HepG2 (cell line): ENCODE measurements around the gene LRRN4CL. TPM values are rescaled to one million over a fixed set of nuclear protein-coding genes. Genes with fewer than 3 reads are reported as not detected.

Experiments used
- ARID2 ChIP-seq: sonication (generic); formaldehyde crosslinking; IDR thresholded peaks from 2 replicates; pipeline ENCODE4 v1.8.1; 2022; ENCODE audit warnings: mild to moderate bottlenecking, missing genetic modification reagents, borderline replicate concordance
- FOSL1 ChIP-seq: sonication (generic); formaldehyde crosslinking; IDR thresholded peaks from 2 replicates; pipeline ENCODE4 v1.9.0; 2021; ENCODE audit warnings: missing genetic modification reagents, borderline replicate concordance
- FUBP1 ChIP-seq: sonication (generic); formaldehyde crosslinking; IDR thresholded peaks from 2 replicates; pipeline ENCODE4 v1.5.1; 2020; ENCODE audit warnings: missing genetic modification reagents, mild to moderate bottlenecking, borderline replicate concordance
- GTF3A ChIP-seq: sonication (generic); formaldehyde crosslinking; conservative IDR thresholded peaks from 2 replicates; pipeline ENCODE4 v1.4.0; 2020; ENCODE audit warnings: mild to moderate bottlenecking, missing genetic modification reagents
- MEIS1 ChIP-seq: sonication (generic); formaldehyde crosslinking; IDR thresholded peaks from 2 replicates; pipeline ENCODE4 v1.9.0; 2021; ENCODE audit warnings: mild to moderate bottlenecking, missing genetic modification reagents, moderate library complexity, borderline replicate concordance
- ZC3H13 ChIP-seq: sonication (generic); formaldehyde crosslinking; IDR thresholded peaks from 2 replicates; pipeline ENCODE4 v1.8.1; 2023; ENCODE audit warnings: mild to moderate bottlenecking, missing genetic modification reagents, moderate library complexity
- ZHX2 ChIP-seq, 2 experiments: sonication (generic) in 1 of 2; formaldehyde crosslinking in 1 of 2; IDR thresholded peaks; 2 replicates each; pipeline versions ENCODE4 v1.6.1 to v1.9.0; 2014 to 2022; ENCODE audit warnings: antibody characterized with exemption in 1 of 2, borderline replicate concordance in 1 of 2, inconsistent platforms in 1 of 2, low read depth in 1 of 2, missing genetic modification reagents in 1 of 2
- ZNF224 ChIP-seq: sonication (generic); formaldehyde crosslinking; IDR thresholded peaks from 2 replicates; pipeline ENCODE4 v1.5.0; 2020; ENCODE audit warnings: mild to moderate bottlenecking, missing genetic modification reagents
- ZNF235 ChIP-seq: sonication (generic); formaldehyde crosslinking; IDR thresholded peaks from 2 replicates; pipeline ENCODE4 v1.8.1; 2023; ENCODE audit warnings: mild to moderate bottlenecking, missing genetic modification reagents, borderline replicate concordance
- ZNF362 ChIP-seq: sonication (generic); formaldehyde crosslinking; IDR thresholded peaks from 2 replicates; pipeline ENCODE4 v1.4.0; 2020; ENCODE audit warnings: missing genetic modification reagents, mild to moderate bottlenecking, borderline replicate concordance
- ZNF501 ChIP-seq: sonication (generic); formaldehyde crosslinking; IDR thresholded peaks from 2 replicates; pipeline ENCODE4 v1.5.1; 2020; ENCODE audit warnings: mild to moderate bottlenecking, moderate library complexity, missing genetic modification reagents
- ZNF629 ChIP-seq: sonication (generic); formaldehyde crosslinking; conservative IDR thresholded peaks from 2 replicates; pipeline ENCODE4 v1.5.0; 2020; ENCODE audit warnings: missing genetic modification reagents
- ZNF7 ChIP-seq: IDR thresholded peaks from 2 replicates; pipeline ENCODE4 v1.6.1; 2016; ENCODE audit warnings: missing biosample characterization, missing genetic modification reagents
- ZSCAN9 ChIP-seq: IDR thresholded peaks from 2 replicates; pipeline ENCODE4 v1.6.1; 2016; ENCODE audit warnings: borderline replicate concordance
- ZXDC ChIP-seq: sonication (generic); formaldehyde crosslinking; IDR thresholded peaks from 2 replicates; pipeline ENCODE4 v1.5.0; 2020; ENCODE audit warnings: mild to moderate bottlenecking, missing genetic modification reagents
- polyA plus RNA-seq, 8 experiments: library from polyadenylated mRNA; depleted of rRNA in 3 of 8; stranded (reverse) in 7 of 8; unstranded in 1 of 8; fragments of >200 nt; fragmentation: Illumina TruSeq in 4 of 8; extraction: Trizol in 4 of 8; gene quantifications; 2 replicates each; pipeline versions ENCODE4 v1.2.1 to v1.2.3, GENCODE V29; 2011 to 2016; ENCODE audit warnings: low read depth in 4 of 8, missing spikeins in 1 of 8, mixed read lengths in 1 of 8; ENCODE audit not compliant: insufficient read depth in 1 of 8
- total RNA-seq, 5 experiments: library from RNA; depleted of rRNA; stranded (reverse); fragments of >200 nt; fragmentation: Illumina TruSeq; extraction: Trizol; gene quantifications; 2 replicates each; pipeline ENCODE4 v1.2.3, GENCODE V29; 2016; ENCODE audit warnings: low read depth in 1 of 5

Gene LRRN4CL
- total and polyA plus RNA-seq, 2 of the 13 experiments (the other 11 are each of a cell fraction or from before 2014, with no cell fraction given), result 0.11 TPM; not detected in 1

- TF ChIP-seq ZHX2 (IDR thresholded peaks at IDR 0.05; ENCODE audit: low read depth) (no peak), ZHX2 (CRISPR knock-in tag; IDR thresholded peaks at IDR 0.05; ENCODE audit: borderline replicate concordance) (no peak), ZNF362 (CRISPR knock-in tag) (no peak; the same call in 1 of the 2 replicates), ZNF235 (CRISPR knock-in tag) (no peak), FOSL1 (CRISPR knock-in tag) (no peak), MEIS1 (CRISPR knock-in tag) (no peak), FUBP1 (no peak), ZNF501 (CRISPR knock-in tag) (peak; percentile 78; the same call in 1 of the 2 replicates), ZC3H13 (peak; percentile 90; the same call in 1 of the 2 replicates), ZXDC (peak; percentile 64; the same call in 1 of the 2 replicates), GTF3A (CRISPR knock-in tag) (no peak), ARID2 (CRISPR knock-in tag) (peak; percentile 74; the same call in 1 of the 2 replicates), ZNF224 (CRISPR knock-in tag) (0 out of 2 replicates have a peak, but pooled peaks have one; percentile 51), ZSCAN9 (CRISPR knock-in tag) (peak; percentile 18; the same call in 1 of the 2 replicates), ZNF7 (no peak), ZNF629 (0 out of 2 replicates have a peak, but pooled peaks have one; percentile 15)
Measured at GRCh38 chr11:62671608-62672389, 17.5 kb downstream of the LRRN4CL start, which contains the start of the genes LBHD1 and UQCC3 (continued).
